Nephron progenitor cell (in vitro differentiated cells): Measurements from ENCODE around the gene SHISA6.

Experiments used
- DNase-seq: peaks from one replicate; pipeline ENCODE4 v3.0.0; 2021
- H3K27ac Mint-ChIP-seq: 2 replicates; pipeline ENCODE4 v1.8.0; 2021; ENCODE audit warnings: mild to moderate bottlenecking, moderate library complexity, mixed read lengths
- H3K27me3 Mint-ChIP-seq: 2 replicates; pipeline ENCODE4 v1.8.0; 2021; ENCODE audit warnings: mild to moderate bottlenecking, low read depth, mixed read lengths; ENCODE audit not compliant: poor library complexity
- H3K36me3 Mint-ChIP-seq: 2 replicates; pipeline ENCODE4 v1.8.0; 2021; ENCODE audit warnings: low read depth, mixed read lengths
- H3K4me1 Mint-ChIP-seq: 2 replicates; pipeline ENCODE4 v1.8.0; 2021; ENCODE audit warnings: mixed read lengths
- H3K4me3 Mint-ChIP-seq: 2 replicates; pipeline ENCODE4 v1.8.0; 2021; ENCODE audit warnings: mild to moderate bottlenecking, moderate library complexity, mixed read lengths
- H3K9me3 Mint-ChIP-seq: 2 replicates; pipeline ENCODE4 v1.8.0; 2021; ENCODE audit warnings: mild to moderate bottlenecking, moderate library complexity, mixed read lengths
- TF ChIP-seq, protein P1 (sequence below): fragments of 200-600 bp; sonication (generic); IDR thresholded peaks from 2 replicates; pipeline ENCODE4 v1.5.0; 2021; ENCODE audit warnings: antibody characterized with exemption

SHISA6 gene

DNA sequence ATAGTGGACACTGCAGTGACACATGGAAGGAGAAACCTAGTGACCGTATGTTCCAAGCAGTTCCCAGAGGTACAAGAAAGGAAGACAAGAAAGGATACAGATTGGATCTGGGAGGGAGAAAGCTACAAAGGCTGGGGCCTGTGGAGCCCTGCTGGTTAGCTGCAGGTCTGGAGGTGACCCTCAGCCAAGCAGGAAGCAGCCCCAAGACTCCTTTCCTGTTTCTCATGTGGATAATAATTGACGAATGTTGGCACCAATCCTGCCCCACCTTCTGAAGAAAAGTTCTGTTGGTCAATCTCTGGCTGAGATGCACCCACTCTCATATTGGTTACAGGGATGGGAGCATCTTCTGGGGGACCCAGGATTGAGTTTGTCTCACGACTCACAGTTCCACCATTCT is 99.8 kb downstream of the SHISA6 start:
- no peak overlapping the region for H3K27ac Mint-ChIP-seq
- H3K4me1 Mint-ChIP-seq, result peaks cover 9% of the 10 kb centered on the region
- no peaks in the 10 kb centered on the region for H3K36me3 Mint-ChIP-seq
- no peak for DNase-seq
- H3K27me3 Mint-ChIP-seq, result no peaks in the 10 kb centered on the region
- no peaks in the 10 kb centered on the region for H3K9me3 Mint-ChIP-seq
- no peak overlapping the region for H3K4me3 Mint-ChIP-seq
- TF ChIP-seq, protein P1, sequence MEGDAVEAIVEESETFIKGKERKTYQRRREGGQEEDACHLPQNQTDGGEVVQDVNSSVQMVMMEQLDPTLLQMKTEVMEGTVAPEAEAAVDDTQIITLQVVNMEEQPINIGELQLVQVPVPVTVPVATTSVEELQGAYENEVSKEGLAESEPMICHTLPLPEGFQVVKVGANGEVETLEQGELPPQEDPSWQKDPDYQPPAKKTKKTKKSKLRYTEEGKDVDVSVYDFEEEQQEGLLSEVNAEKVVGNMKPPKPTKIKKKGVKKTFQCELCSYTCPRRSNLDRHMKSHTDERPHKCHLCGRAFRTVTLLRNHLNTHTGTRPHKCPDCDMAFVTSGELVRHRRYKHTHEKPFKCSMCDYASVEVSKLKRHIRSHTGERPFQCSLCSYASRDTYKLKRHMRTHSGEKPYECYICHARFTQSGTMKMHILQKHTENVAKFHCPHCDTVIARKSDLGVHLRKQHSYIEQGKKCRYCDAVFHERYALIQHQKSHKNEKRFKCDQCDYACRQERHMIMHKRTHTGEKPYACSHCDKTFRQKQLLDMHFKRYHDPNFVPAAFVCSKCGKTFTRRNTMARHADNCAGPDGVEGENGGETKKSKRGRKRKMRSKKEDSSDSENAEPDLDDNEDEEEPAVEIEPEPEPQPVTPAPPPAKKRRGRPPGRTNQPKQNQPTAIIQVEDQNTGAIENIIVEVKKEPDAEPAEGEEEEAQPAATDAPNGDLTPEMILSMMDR, result no peak

DNA sequence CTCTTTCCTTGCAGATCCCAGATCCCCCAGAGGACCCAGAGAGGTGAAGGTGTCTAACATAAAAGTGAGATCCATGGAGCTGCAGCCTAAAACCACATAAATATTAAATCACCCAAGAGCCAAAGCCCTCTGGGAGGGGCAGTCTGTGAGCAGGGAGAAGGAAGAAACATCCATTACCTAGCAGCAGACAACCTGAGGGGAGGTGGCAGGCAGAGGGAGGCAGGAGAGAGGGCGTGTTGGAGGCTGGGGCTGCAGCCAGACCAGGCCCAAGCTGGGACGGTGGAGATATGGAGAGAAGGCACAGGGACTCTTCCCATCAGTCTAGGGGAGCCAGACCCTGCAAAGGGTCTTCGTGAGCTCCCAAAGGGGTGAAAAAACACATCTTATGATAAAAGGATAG is 101.1 kb downstream of the SHISA6 start:
- Mint-ChIP-seq H3K36me3 (no peaks in the 10 kb centered on the region), H3K9me3 (no peaks in the 10 kb centered on the region), H3K27ac (no peak overlapping the region), H3K4me3 (no peak overlapping the region), H3K27me3 (no peaks in the 10 kb centered on the region), H3K4me1 (peaks cover 4% of the 10 kb centered on the region)
- TF ChIP-seq, protein P1, result no peak
- no peak for DNase-seq

DNA sequence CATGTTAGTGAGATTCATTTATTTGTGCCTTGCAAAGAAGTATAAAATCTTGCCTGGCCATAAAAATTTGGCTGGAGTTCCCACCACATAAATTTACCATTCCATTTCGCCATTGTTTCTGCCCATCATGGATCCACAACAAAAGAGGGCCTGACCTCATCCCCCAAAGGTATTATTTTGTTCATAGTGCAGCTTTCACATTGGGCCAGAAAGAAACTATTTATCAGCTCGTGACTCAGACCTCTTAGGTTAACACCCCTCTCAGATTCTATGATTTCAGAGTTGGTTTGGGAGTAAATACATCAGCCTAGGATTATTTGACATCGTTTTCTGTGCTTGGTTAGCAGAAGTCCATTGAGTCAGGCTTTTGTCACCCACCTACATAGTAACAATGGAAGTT is 108.1 kb downstream of the SHISA6 start:
- no peak for DNase-seq
- H3K27me3 Mint-ChIP-seq, result no peaks in the 10 kb centered on the region
- H3K27ac Mint-ChIP-seq, result no peak overlapping the region
- H3K4me1 Mint-ChIP-seq, result peaks cover 5% of the 10 kb centered on the region
- H3K4me3 Mint-ChIP-seq, result no peak overlapping the region
- TF ChIP-seq, protein P1, result no peak
- no peaks in the 10 kb centered on the region for H3K9me3 Mint-ChIP-seq
- no peaks in the 10 kb centered on the region for H3K36me3 Mint-ChIP-seq

DNA sequence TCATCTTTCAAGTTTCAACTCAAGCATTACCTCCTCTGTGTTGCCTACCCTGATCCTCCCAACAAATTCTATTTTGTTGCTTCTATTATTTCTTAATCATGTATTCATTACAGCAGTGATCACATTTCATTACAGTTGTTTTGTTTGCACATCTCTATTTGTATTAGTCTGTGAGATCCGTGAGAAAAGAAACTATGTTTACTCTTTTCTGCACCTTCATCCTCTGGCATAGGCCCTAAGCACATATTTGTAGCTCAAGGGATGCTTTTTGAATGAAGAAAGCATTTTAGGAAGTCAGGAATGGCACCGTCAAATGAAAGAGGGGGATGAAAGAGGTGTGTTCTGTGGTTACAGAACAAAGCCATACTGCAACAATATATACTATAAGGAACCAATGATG is 110.5 kb downstream of the SHISA6 start:
- Mint-ChIP-seq H3K9me3 (no peaks in the 10 kb centered on the region), H3K36me3 (no peaks in the 10 kb centered on the region), H3K27ac (no peak overlapping the region), H3K4me1 (peaks cover 5% of the 10 kb centered on the region), H3K4me3 (no peak overlapping the region), H3K27me3 (peaks cover 3% of the 10 kb centered on the region)
- TF ChIP-seq, protein P1, result no peak
- no peak for DNase-seq

- H3K4me1 Mint-ChIP-seq, result peaks cover 5% of the 10 kb centered on the region
- peaks cover 3% of the 10 kb centered on the region for H3K27me3 Mint-ChIP-seq
- no peak for DNase-seq
- TF ChIP-seq, protein P1, result no peak
- no peaks in the 10 kb centered on the region for H3K36me3 Mint-ChIP-seq
- H3K27ac Mint-ChIP-seq, result no peak overlapping the region
- no peak overlapping the region for H3K4me3 Mint-ChIP-seq
- H3K9me3 Mint-ChIP-seq, result no peaks in the 10 kb centered on the region
Measured at GRCh38 chr17:11353601-11354000, 112.6 kb downstream of the SHISA6 start.

DNA sequence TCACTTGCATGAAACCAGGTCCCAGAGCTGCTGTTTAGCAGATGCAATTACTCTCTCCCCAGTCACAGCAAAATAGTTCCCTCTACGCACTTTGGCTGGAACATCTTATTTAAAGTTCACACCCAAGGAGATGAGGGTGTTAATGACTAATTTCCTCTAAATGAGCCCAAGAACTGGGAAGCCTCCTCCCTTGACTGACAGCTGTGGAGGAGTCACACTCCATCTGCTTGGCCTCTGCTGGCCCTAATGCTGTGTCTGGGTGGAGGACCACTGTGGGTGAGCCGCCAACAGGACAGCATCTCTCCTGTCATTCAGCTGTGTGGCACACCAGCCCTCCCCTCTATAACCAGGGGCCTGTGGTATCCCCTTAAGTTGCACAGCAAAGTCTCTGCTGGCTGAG is 115.4 kb downstream of the SHISA6 start:
- Mint-ChIP-seq H3K27me3 (peaks cover 3% of the 10 kb centered on the region), H3K36me3 (no peaks in the 10 kb centered on the region), H3K9me3 (no peaks in the 10 kb centered on the region), H3K4me3 (no peak overlapping the region), H3K27ac (no peak overlapping the region), H3K4me1 (peaks cover under 1% of the 10 kb centered on the region)
- TF ChIP-seq, protein P1, result no peak
- no peak for DNase-seq
